A673 (cell line): ENCODE results near the gene ZMAT5. TPM values are rescaled to one million over a fixed set of nuclear protein-coding genes. Genes with fewer than 3 reads are reported as not detected.

Experiments used
- BruUV-seq: library from RNA; stranded (reverse); fragments of 400-500 nt; replicated peaks from 2 replicates; lab custom pipeline; 2021; lab: Mats Ljungman, UMichigan
- CTCF ChIA-PET: fragments of 300-600 bp; sonication (Branson Sonifier 250); formaldehyde crosslinking; loops from one replicate; lab custom pipeline; 2022; ENCODE audit warnings: antibody characterized with exemption; lab: Charles Lee
- POLR2A ChIA-PET: fragments of 300-600 bp; sonication (Branson Sonifier 250); formaldehyde crosslinking; loops from one replicate; lab custom pipeline; 2022; ENCODE audit warnings: antibody characterized with exemption; ENCODE audit not compliant: low non-redundant PET; lab: Charles Lee
- DNase-seq: peaks from one replicate; pipeline ENCODE4 v3.0.0-alpha.2; 2015; ENCODE audit warnings: low spot score
- H3K27ac ChIP-seq: fragments of 200-600 bp; sonication (generic); 2 replicates; pipeline ENCODE4 v1.5.1; 2016; ENCODE audit warnings: mixed run types, low read depth, mild to moderate bottlenecking, mixed read lengths, antibody characterized with exemption, low read length; ENCODE audit not compliant: poor library complexity, severe bottlenecking
- H3K27me3 ChIP-seq: fragments of 200-600 bp; sonication (generic); replicated peaks from 2 replicates; pipeline ENCODE4 v1.6.1; 2017; ENCODE audit warnings: mixed run types, low read depth, mild to moderate bottlenecking, mixed read lengths, antibody characterized with exemption, low read length; ENCODE audit not compliant: insufficient read depth, poor library complexity
- H3K36me3 ChIP-seq: fragments of 200-600 bp; sonication (generic); 2 replicates; pipeline ENCODE4 v1.6.1; 2016; ENCODE audit warnings: mixed run types, mild to moderate bottlenecking, mixed read lengths, antibody characterized with exemption, low read length; ENCODE audit not compliant: insufficient read depth, poor library complexity, severe bottlenecking
- H3K4me1 ChIP-seq: fragments of 200-600 bp; sonication (generic); 2 replicates; pipeline ENCODE4 v1.6.1; 2017; ENCODE audit warnings: mixed run types, mild to moderate bottlenecking, mixed read lengths, antibody characterized with exemption, low read length; ENCODE audit not compliant: insufficient read depth, poor library complexity, severe bottlenecking
- H3K4me3 ChIP-seq: fragments of 200-600 bp; sonication (generic); 2 replicates; pipeline ENCODE4 v1.5.1; 2016; ENCODE audit warnings: low read depth, mixed run types, mild to moderate bottlenecking, mixed read lengths, low read length; ENCODE audit not compliant: poor library complexity, severe bottlenecking
- H3K9me3 ChIP-seq: fragments of 200-600 bp; sonication (generic); 2 replicates; pipeline ENCODE4 v1.6.1; 2016; ENCODE audit warnings: mixed run types, low read depth, mild to moderate bottlenecking, mixed read lengths, antibody characterized with exemption, low read length; ENCODE audit not compliant: poor library complexity, severe bottlenecking
- EZH2 ChIP-seq: fragments of 200-600 bp; sonication (generic); IDR thresholded peaks from 2 replicates; pipeline ENCODE4 v1.6.1; 2017; ENCODE audit warnings: borderline replicate concordance, low read depth, mild to moderate bottlenecking, mixed read lengths, antibody characterized with exemption, low read length; ENCODE audit not compliant: poor library complexity, severe bottlenecking
- intact Hi-C: fragments of 100-400 bp; cut with micrococcal nuclease; formaldehyde crosslinking; loops from one replicate; pipeline ENCODE4 v1.10.0; 2022; ENCODE audit not compliant: unreplicated experiment
- total RNA-seq: library from RNA; stranded (reverse); gene quantifications from 2 replicates; pipeline ENCODE4 v1.2.3, GENCODE V29; 2021
- TF ChIP-seq, protein P1 (sequence below): fragments of 300-800, 200-600 bp; sonication (generic); conservative IDR thresholded peaks from 2 replicates; pipeline ENCODE4 v1.5.1; 2017; ENCODE audit warnings: low read depth, mild to moderate bottlenecking, antibody characterized with exemption, low read length, moderate library complexity, mixed read lengths

Gene ZMAT5
- total RNA-seq, 1 experiment from 2014 or later, result 19.8 TPM

GRCh38 chr22:29717789-29718188 lies 49.0 kb downstream of the ZMAT5 start:
- DNase-seq, result no peak
- TF ChIP-seq EZH2, result no peak
- TF ChIP-seq, protein P1, sequence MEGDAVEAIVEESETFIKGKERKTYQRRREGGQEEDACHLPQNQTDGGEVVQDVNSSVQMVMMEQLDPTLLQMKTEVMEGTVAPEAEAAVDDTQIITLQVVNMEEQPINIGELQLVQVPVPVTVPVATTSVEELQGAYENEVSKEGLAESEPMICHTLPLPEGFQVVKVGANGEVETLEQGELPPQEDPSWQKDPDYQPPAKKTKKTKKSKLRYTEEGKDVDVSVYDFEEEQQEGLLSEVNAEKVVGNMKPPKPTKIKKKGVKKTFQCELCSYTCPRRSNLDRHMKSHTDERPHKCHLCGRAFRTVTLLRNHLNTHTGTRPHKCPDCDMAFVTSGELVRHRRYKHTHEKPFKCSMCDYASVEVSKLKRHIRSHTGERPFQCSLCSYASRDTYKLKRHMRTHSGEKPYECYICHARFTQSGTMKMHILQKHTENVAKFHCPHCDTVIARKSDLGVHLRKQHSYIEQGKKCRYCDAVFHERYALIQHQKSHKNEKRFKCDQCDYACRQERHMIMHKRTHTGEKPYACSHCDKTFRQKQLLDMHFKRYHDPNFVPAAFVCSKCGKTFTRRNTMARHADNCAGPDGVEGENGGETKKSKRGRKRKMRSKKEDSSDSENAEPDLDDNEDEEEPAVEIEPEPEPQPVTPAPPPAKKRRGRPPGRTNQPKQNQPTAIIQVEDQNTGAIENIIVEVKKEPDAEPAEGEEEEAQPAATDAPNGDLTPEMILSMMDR, result no peak
- peaks cover 50% of the 10 kb centered on the region for H3K27me3 ChIP-seq
- no peak overlapping the region for H3K27ac ChIP-seq
- H3K9me3 ChIP-seq, result no peaks in the 10 kb centered on the region
- no TSS peak for BruUV-seq
- POLR2A ChIA-PET, result interaction anchor here (0.6 kb wide), 1 partner anchor 214 kb away, joined by 5 read pairs; no protein-coding TSS in a partner anchor
- CTCF ChIA-PET, result interaction anchor here (0.5 to 0.6 kb wide), 2 partner anchors 9 to 166 kb away, joined by 4 to 9 read pairs; no protein-coding TSS in a partner anchor
- no peaks in the 10 kb centered on the region for H3K4me1 ChIP-seq
- no peaks in the 10 kb centered on the region for H3K36me3 ChIP-seq
- intact Hi-C loops, result no loop called here
- H3K4me3 ChIP-seq, result no peak overlapping the region

GRCh38 chr22:29716814-29717545 lies 49.8 kb downstream of the ZMAT5 start:
- BruUV-seq, result no TSS peak
- H3K27ac ChIP-seq, result no peak overlapping the region
- H3K27me3 ChIP-seq, result peaks cover 44% of the 10 kb centered on the region
- no peak for TF ChIP-seq EZH2
- TF ChIP-seq, protein P1, result no peak
- H3K4me1 ChIP-seq, result no peaks in the 10 kb centered on the region
- no peaks in the 10 kb centered on the region for H3K36me3 ChIP-seq
- ChIA-PET POLR2A (no interaction called here), CTCF (interaction anchor here (0.6 kb wide), 1 partner anchor 10 kb away, joined by 9 read pairs; no protein-coding TSS in a partner anchor)
- H3K9me3 ChIP-seq, result no peaks in the 10 kb centered on the region
- intact Hi-C loops, result no loop called here
- DNase-seq, result peak; percentile 59
- H3K4me3 ChIP-seq, result no peak overlapping the region

DNA sequence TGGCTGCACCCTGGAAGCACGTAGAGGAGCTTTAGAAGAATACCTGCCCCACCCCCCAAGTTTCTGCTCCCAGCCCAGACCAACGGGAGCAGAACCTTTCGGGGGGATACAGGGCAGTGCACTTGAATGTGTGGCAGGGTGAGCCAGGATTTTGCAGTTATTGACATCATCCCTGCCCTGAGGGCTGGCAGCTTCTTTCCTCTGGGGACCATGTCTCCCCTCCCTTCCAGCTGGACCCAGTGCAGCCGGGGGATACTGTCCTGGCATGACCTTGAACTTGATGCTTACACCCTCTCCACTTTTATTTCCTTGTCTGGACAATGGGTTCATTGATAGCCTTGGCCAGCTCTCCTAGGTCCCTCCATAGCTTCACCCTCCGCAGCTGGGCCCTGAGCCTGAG lies 51.1 kb downstream of the ZMAT5 start:
- DNase-seq, result no peak
- intact Hi-C loops, result no loop called here
- no peak overlapping the region for H3K4me3 ChIP-seq
- H3K27me3 ChIP-seq, result peaks cover 32% of the 10 kb centered on the region
- H3K36me3 ChIP-seq, result no peaks in the 10 kb centered on the region
- H3K27ac ChIP-seq, result no peak overlapping the region
- H3K9me3 ChIP-seq, result no peaks in the 10 kb centered on the region
- TF ChIP-seq, protein P1, result no peak
- TF ChIP-seq EZH2, result no peak
- no TSS peak for BruUV-seq
- POLR2A ChIA-PET, result no interaction called here
- CTCF ChIA-PET, result no interaction called here
- no peaks in the 10 kb centered on the region for H3K4me1 ChIP-seq
